Transverse colon (tissue), 3 donors: ENCODE measurements around the gene UMAD1.

Source experiments
- POLR2A ChIP-seq: fragments of 450-650 bp; IDR thresholded peaks from one replicate; pipeline ENCODE4 v1.6.1; 2016; ENCODE audit warnings: antibody characterized with exemption, mild to moderate bottlenecking, moderate library complexity
- TF ChIP-seq, protein P1 (sequence below), 5 experiments: fragments of 200-600 bp in 3 of 5; fragments of 450-650 bp in 2 of 5; sonication (generic) in 3 of 5; IDR thresholded peaks; 1 replicate in 2 of 5; 2 replicates in 3 of 5; pipeline ENCODE4 v1.5.1; 2016 to 2017; ENCODE audit warnings: antibody characterized with exemption in 5 of 5, inconsistent platforms in 3 of 5, mild to moderate bottlenecking in 2 of 5, moderate library complexity in 1 of 5

DNA sequence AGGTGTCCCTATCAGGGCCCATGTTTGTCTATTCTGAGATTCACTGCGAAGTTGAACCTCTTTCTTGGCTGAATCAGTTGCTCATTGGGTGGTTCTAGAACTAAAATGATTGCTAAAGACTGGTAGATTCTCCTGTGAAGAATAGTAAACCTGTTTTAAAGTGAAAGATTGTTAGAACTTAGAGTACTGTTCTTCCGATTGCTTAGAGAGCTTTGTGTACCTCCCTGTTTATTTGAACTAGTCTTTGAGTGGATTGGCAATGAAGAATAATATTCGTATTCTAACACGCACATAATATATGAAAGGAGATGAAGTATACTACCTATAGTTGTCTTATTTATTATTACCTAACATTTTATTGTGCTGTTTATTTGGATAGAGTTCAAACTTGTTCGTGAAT, 202.7 kb downstream of the UMAD1 start:
- TF ChIP-seq, protein P1, sequence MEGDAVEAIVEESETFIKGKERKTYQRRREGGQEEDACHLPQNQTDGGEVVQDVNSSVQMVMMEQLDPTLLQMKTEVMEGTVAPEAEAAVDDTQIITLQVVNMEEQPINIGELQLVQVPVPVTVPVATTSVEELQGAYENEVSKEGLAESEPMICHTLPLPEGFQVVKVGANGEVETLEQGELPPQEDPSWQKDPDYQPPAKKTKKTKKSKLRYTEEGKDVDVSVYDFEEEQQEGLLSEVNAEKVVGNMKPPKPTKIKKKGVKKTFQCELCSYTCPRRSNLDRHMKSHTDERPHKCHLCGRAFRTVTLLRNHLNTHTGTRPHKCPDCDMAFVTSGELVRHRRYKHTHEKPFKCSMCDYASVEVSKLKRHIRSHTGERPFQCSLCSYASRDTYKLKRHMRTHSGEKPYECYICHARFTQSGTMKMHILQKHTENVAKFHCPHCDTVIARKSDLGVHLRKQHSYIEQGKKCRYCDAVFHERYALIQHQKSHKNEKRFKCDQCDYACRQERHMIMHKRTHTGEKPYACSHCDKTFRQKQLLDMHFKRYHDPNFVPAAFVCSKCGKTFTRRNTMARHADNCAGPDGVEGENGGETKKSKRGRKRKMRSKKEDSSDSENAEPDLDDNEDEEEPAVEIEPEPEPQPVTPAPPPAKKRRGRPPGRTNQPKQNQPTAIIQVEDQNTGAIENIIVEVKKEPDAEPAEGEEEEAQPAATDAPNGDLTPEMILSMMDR (IDR thresholded peaks at IDR 0.05): no peak
- no peak for TF ChIP-seq POLR2A
